LNCAP (cell line): ENCODE results near the gene HKDC1.

Experiments used
- CTCF ChIP-seq: fragments of 450-650 bp; IDR thresholded peaks from 2 replicates; pipeline ENCODE4 v1.5.1; 2017; ENCODE audit warnings: mild to moderate bottlenecking

HKDC1 gene

DNA sequence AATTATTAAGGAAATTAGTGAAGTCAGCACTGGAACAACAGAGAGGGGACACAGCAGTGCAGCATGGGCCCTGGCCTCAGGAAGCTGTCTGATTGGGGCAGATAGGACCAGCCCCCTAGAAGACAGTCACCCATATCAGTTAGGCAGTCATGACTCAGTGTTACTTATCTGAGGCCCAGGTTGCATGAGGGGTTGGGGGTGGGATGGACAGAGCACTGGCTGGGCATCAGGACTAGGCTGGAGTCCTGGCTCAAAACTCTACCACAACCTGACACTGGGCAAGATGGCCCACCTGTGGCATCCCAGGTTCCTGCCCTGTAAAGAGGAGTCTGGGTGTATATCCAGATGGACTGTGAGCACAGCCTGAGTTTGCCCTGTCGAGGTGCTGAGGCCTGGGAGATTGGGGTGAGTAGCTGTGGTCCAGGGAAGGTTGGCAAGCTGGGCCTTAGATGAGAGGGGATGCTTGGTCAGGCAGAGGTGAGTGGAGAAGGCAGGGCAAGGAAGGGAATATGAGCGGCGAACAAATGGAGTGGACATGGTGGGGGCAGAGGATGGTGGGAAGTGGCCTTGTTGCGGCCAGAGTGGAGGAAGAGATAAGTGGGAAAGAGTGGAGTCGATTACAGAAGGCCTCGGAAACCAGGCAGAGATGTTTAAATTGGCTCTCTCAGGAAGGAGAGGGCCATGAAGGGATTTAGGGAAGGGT is 95.6 kb downstream of the HKDC1 start:
- no peak for TF ChIP-seq CTCF

DNA sequence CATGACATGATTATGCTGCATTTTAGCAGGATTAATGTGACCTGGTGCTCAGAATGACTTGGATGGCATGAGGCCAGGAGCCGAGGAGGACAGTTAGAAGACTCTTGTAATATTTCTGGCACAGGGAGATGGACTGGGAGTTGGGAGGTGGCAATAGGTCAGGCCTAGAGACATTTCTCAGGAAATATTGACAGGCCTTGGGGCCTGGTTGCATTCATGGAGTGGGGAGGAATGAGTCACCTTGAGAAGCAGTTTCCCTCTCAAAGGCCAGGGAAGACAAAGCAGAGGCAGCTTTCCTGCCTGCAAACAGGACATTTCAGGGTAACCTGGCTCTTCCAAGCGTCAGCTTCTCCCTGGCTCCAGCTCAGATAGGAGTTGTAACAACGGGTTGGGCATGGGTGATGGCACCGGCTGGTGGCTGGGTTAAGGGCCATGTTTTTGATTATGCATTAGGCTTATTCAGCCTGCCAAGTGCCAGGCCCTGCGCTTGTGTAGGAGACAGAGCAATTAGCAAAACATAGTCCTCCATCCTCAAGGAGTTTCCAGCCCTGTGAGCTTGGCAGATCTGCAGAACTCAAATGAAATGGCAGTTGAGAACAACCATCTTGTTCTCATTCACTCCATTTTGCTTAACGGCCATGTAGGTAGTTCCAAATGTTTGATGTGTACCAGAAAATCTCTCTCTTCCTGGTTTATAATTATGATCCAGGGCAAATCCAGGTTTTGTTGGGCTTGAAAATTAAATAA is 96.4 kb downstream of the HKDC1 start:
- TF ChIP-seq CTCF, result no peak
